HL-60 (cell line): ENCODE data around the gene ISG20. TPM values are rescaled to one million over a fixed set of nuclear protein-coding genes. Genes with fewer than 3 reads are reported as not detected.

Source experiments
- DNase-seq, 2 experiments: peaks; one replicate each; pipeline ENCODE4 v3.0.0-alpha.2; 2010 to 2020; ENCODE audit warnings: low read depth in 1 of 2, low spot score in 1 of 2
- H3K27ac ChIP-seq: fragments of 250-450 bp; sonication (Bioruptor Pico); replicated peaks from 2 replicates; pipeline ENCODE4 v1.5.1; 2020; ENCODE audit warnings: mild to moderate bottlenecking, moderate library complexity
- H3K27me3 ChIP-seq: fragments of 250-450 bp; sonication (Bioruptor Pico); 2 replicates; pipeline ENCODE4 v1.5.1; 2021; ENCODE audit warnings: mild to moderate bottlenecking, moderate library complexity; ENCODE audit not compliant: insufficient read depth, poor library complexity, severe bottlenecking
- H3K4me3 ChIP-seq: replicated peaks from 2 replicates; pipeline ENCODE4 v1.5.1; 2011; ENCODE audit warnings: mild to moderate bottlenecking, control low read depth, low read length; ENCODE audit not compliant: insufficient read depth
- GABPA ChIP-seq: IDR thresholded peaks from 2 replicates; pipeline ENCODE4 v1.6.1; 2012; ENCODE audit warnings: low read depth
- POLR2AphosphoS5 ChIP-seq: IDR thresholded peaks from 2 replicates; pipeline ENCODE4 v1.6.1; 2012; ENCODE audit warnings: low read depth
- REST ChIP-seq: IDR thresholded peaks from 2 replicates; pipeline ENCODE4 v1.6.1; 2012; ENCODE audit warnings: low read depth; ENCODE audit not compliant: insufficient replicate concordance
- SPI1 ChIP-seq: IDR thresholded peaks from 2 replicates; pipeline ENCODE4 v1.6.1; 2012; ENCODE audit warnings: low read depth, mild to moderate bottlenecking, borderline replicate concordance
- microRNA-seq: library from miRNA; unstranded; fragments of <30 nt; microRNA quantifications from one replicate; pipeline ENCODE4, GENCODE V29; 2018
- TF ChIP-seq, protein P1 (sequence below): IDR thresholded peaks from one replicate; pipeline ENCODE4 v1.5.1; 2011; ENCODE audit warnings: low read length, control low read depth, inconsistent platforms; ENCODE audit not compliant: insufficient read depth

The ISG20 gene

GRCh38 chr15:88705769-88706165 is 67.0 kb downstream of the ISG20 start:
- no peak for DNase-seq
- Histone ChIP-seq H3K27me3 (peaks cover 38% of the 10 kb centered on the region), H3K4me3 (no peak overlapping the region), H3K27ac (no peak overlapping the region)
- TF ChIP-seq POLR2AphosphoS5 (no peak), SPI1 (no peak), GABPA (no peak), REST (no peak)
- TF ChIP-seq, protein P1, sequence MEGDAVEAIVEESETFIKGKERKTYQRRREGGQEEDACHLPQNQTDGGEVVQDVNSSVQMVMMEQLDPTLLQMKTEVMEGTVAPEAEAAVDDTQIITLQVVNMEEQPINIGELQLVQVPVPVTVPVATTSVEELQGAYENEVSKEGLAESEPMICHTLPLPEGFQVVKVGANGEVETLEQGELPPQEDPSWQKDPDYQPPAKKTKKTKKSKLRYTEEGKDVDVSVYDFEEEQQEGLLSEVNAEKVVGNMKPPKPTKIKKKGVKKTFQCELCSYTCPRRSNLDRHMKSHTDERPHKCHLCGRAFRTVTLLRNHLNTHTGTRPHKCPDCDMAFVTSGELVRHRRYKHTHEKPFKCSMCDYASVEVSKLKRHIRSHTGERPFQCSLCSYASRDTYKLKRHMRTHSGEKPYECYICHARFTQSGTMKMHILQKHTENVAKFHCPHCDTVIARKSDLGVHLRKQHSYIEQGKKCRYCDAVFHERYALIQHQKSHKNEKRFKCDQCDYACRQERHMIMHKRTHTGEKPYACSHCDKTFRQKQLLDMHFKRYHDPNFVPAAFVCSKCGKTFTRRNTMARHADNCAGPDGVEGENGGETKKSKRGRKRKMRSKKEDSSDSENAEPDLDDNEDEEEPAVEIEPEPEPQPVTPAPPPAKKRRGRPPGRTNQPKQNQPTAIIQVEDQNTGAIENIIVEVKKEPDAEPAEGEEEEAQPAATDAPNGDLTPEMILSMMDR = no peak

Small RNA genes within 50 kb of the gene (microRNA-seq; reads per million reads assigned to microRNA genes)
- 1.2 reads per million for gene MIR1179
- not detected for gene MIR3529
- not detected for gene MIR7-2
